SKM-1 (cell line): ENCODE measurements around the gene FADS1.

Experiments
- DNase-seq: peaks from one replicate; lab custom pipeline; 2025; ENCODE audit not compliant: unreplicated experiment; lab: John Stamatoyannopoulos, UW

The FADS1 gene

GRCh38 chr11:61762798-61763197, 54.0 kb downstream of the FADS1 start:
- no peak for DNase-seq

- DNase-seq = no peak
These were observed 54.6 kb downstream of the FADS1 start for GRCh38 chr11:61762223-61762615.

GRCh38 chr11:61761440-61762222, 55.2 kb downstream of the FADS1 start:
- no peak for DNase-seq

- DNase-seq = no peak
These were observed 55.9 kb downstream of the FADS1 start for GRCh38 chr11:61760946-61761345.

GRCh38 chr11:61757213-61757862, 59.5 kb downstream of the FADS1 start:
- no peak for DNase-seq

GRCh38 chr11:61756452-61757212, 60.2 kb downstream of the FADS1 start:
- no peak for DNase-seq

GRCh38 chr11:61756147-61756451, 60.7 kb downstream of the FADS1 start:
- no peak for DNase-seq

GRCh38 chr11:61754534-61755482, 62.0 kb downstream of the FADS1 start:
- DNase-seq = no peak

- no peak for DNase-seq
These were observed 63.1 kb downstream of the FADS1 start for GRCh38 chr11:61753672-61754071.

- DNase-seq = no peak
These were observed 63.8 kb downstream of the FADS1 start for GRCh38 chr11:61752925-61753521.

GRCh38 chr11:61752117-61752924, 64.5 kb downstream of the FADS1 start, which contains the start of gene MYRF:
TSS of gene MYRF (plus strand) at chr11:61752636. CDS start at chr11:61752745, 109 bp downstream.
- peak; percentile 32 for DNase-seq

- no peak for DNase-seq
These were observed 65.4 kb downstream of the FADS1 start for GRCh38 chr11:61751384-61751783.

GRCh38 chr11:61750631-61751273, 66.1 kb downstream of the FADS1 start:
- no peak for DNase-seq
